Right atrium auricular region (tissue), 2 donors: Measurements from ENCODE around the gene CFAP161. TPM values are rescaled to one million over a fixed set of nuclear protein-coding genes. Genes with fewer than 3 reads are reported as not detected.
A peak's percentile ranks its signal among the peaks of the same experiment; 100 is the strongest.

Experiments
- DNase-seq: peaks from one replicate; pipeline ENCODE4 v3.0.0-alpha.2; 2019; ENCODE audit warnings: low spot score
- H3K27ac ChIP-seq, 2 donors: fragments of 200-600 bp; sonication (generic); 1 replicate in 1 of 2; 2 replicates in 1 of 2; pipeline ENCODE4 v1.5.1; 2016 to 2019
- H3K27me3 ChIP-seq, 2 donors: fragments of 200-600 bp; sonication (generic); one replicate each; pipeline versions ENCODE4 v1.5.1 to v1.6.0; 2017 to 2019
- H3K36me3 ChIP-seq: fragments of 200-600 bp; sonication (generic); one replicate; pipeline ENCODE4 v1.5.1; 2016
- H3K4me1 ChIP-seq, 2 donors: fragments of 200-600 bp; sonication (generic); one replicate each; pipeline versions ENCODE4 v1.5.1 to v1.6.0; 2017 to 2019
- H3K4me3 ChIP-seq, 2 donors: fragments of 200-600 bp; sonication (generic); 1 replicate in 1 of 2; 2 replicates in 1 of 2; pipeline ENCODE4 v1.5.1; 2017 to 2019; ENCODE audit warnings: mild to moderate bottlenecking in 1 of 2, moderate library complexity in 1 of 2
- H3K9me3 ChIP-seq, 2 donors: fragments of 200-600 bp; sonication (generic); one replicate each; pipeline ENCODE4 v1.5.1; 2019
- CTCF ChIP-seq, 2 donors: fragments of 200-600 bp; sonication (generic); IDR thresholded peaks; one replicate each; pipeline ENCODE4 v1.5.1; 2019; ENCODE audit warnings: antibody characterized with exemption in 2 of 2
- total RNA-seq, 2 donors: library from RNA; depleted of rRNA; stranded (reverse); fragments of >200 nt; gene quantifications; one replicate each; pipeline ENCODE4 v1.1.0, GENCODE V29; 2016

CFAP161 gene
- 1 to 10 TPM in 1 of 2 donors, not detected in 1; 6.2 TPM for total RNA-seq

- H3K4me1 ChIP-seq: peaks cover 0 to 12% of the 10 kb centered on the region in 2 donors
- H3K4me3 ChIP-seq: peak within 1 kb of the TSS; percentile 32 to 44
- DNase-seq: peak; percentile 78
- no peak within 1 kb of the TSS for H3K27ac ChIP-seq
- no peaks in the 10 kb centered on the region for H3K9me3 ChIP-seq
- no peaks in the 10 kb centered on the region for H3K27me3 ChIP-seq
- H3K36me3 ChIP-seq: no peaks in the 10 kb centered on the region
- no peak for TF ChIP-seq CTCF (IDR thresholded peaks at IDR 0.05)
Measured at GRCh38 chr15:81133782-81134461, at the start of gene CFAP161. Gene CFAP161 (plus strand): TSS chr15:81134270. CDS start chr15:81134330, 60 bp downstream.

- no peaks in the 10 kb centered on the region for H3K36me3 ChIP-seq
- TF ChIP-seq CTCF (IDR thresholded peaks at IDR 0.05): no peak
- H3K27me3 ChIP-seq: no peaks in the 10 kb centered on the region
- DNase-seq: no peak
- H3K27ac ChIP-seq: no peak overlapping the region
- no peaks in the 10 kb centered on the region for H3K4me1 ChIP-seq
- no peak overlapping the region for H3K4me3 ChIP-seq
- no peaks in the 10 kb centered on the region for H3K9me3 ChIP-seq
Measured at GRCh38 chr15:81084716-81085115, 49.4 kb upstream of the CFAP161 start.

GRCh38 chr15:81085213-81085612, 48.9 kb upstream of the CFAP161 start:
- no peak overlapping the region for H3K4me3 ChIP-seq
- no peaks in the 10 kb centered on the region for H3K9me3 ChIP-seq
- H3K4me1 ChIP-seq: no peaks in the 10 kb centered on the region
- H3K27me3 ChIP-seq: no peaks in the 10 kb centered on the region
- no peak for DNase-seq
- TF ChIP-seq CTCF (IDR thresholded peaks at IDR 0.05): no peak
- H3K27ac ChIP-seq: no peak overlapping the region
- no peaks in the 10 kb centered on the region for H3K36me3 ChIP-seq

- no peaks in the 10 kb centered on the region for H3K36me3 ChIP-seq
- TF ChIP-seq CTCF (IDR thresholded peaks at IDR 0.05): no peak
Measured at GRCh38 chr15:81085898-81086297, 48.2 kb upstream of the CFAP161 start.

GRCh38 chr15:81087066-81087465, 47.0 kb upstream of the CFAP161 start:
- Histone ChIP-seq H3K4me1 (peaks cover 0 to 3% of the 10 kb centered on the region in 2 donors), H3K4me3 (no peak overlapping the region), H3K9me3 (no peaks in the 10 kb centered on the region), H3K27me3 (no peaks in the 10 kb centered on the region), H3K36me3 (no peaks in the 10 kb centered on the region), H3K27ac (no peak overlapping the region)
- TF ChIP-seq CTCF (IDR thresholded peaks at IDR 0.05): no peak
- no peak for DNase-seq

More at GRCh38 chr15:81085898-81086297, 48.2 kb upstream of the CFAP161 start:
- H3K27ac ChIP-seq: no peak overlapping the region
- H3K4me1 ChIP-seq: no peaks in the 10 kb centered on the region
- no peaks in the 10 kb centered on the region for H3K27me3 ChIP-seq
- no peak for DNase-seq
- no peak overlapping the region for H3K4me3 ChIP-seq
- H3K9me3 ChIP-seq: no peaks in the 10 kb centered on the region

- Histone ChIP-seq H3K9me3 (no peaks in the 10 kb centered on the region), H3K27ac (no peak overlapping the region), H3K4me1 (peaks cover 0 to 9% of the 10 kb centered on the region in 2 donors), H3K27me3 (no peaks in the 10 kb centered on the region), H3K4me3 (no peak overlapping the region), H3K36me3 (no peaks in the 10 kb centered on the region)
- TF ChIP-seq CTCF (IDR thresholded peaks at IDR 0.05): no peak
- DNase-seq: no peak
Measured at GRCh38 chr15:81087694-81088093, 46.4 kb upstream of the CFAP161 start.
